GM12801 (cell line): ENCODE measurements around the gene BRICD5.

Source experiments
- CTCF ChIP-seq: IDR thresholded peaks from one replicate; pipeline ENCODE4 v1.5.1; 2011; ENCODE audit warnings: control low read depth; ENCODE audit not compliant: insufficient read length; ENCODE audit errors: extremely low read depth

The BRICD5 gene

DNA sequence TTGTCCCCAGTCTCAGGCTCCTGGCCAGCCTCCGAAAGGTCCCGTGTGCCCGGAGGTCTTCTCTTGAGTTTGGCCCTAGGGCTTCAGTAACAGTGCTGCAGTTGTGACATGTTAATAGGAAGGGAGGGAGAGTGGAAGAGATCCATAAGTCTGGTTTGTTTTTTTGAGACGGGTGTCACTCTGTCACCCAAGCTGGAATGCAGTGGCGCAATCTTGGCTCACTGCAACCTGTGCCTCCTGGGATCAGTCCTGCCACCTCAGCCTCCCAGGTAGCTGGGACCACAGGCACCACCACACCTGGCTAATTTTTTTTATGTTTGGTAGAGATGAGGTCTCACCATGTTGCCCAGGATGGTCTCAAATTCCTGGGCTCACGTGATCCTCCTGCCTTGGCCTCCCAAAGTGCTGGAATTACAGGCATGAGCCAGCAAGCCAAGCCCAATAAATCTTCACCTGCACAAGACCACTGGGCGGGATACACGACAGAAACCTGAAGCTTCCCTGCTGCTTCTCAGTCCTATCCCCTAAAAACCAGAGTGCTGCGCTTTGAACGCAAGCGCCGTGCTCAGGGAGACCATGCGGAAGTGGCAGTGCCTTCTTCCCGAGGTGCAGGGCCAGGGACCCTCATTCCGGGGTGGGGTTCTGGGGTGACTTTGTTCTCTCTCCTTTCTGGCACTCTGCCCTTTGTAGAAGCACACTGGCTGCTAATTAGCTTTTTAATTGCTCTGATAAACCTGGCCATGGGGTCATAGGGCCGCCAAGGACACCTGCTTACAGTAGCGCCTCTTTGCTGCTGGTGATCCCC, 44.2 kb downstream of the BRICD5 start:
- TF ChIP-seq CTCF = no peak

GRCh38 chr16:2165861-2166260, 44.8 kb downstream of the BRICD5 start:
- TF ChIP-seq CTCF = no peak

GRCh38 chr16:2163211-2163881, 47.3 kb downstream of the BRICD5 start:
- no peak for TF ChIP-seq CTCF

- no peak for TF ChIP-seq CTCF
These were observed 48.0 kb downstream of the BRICD5 start for GRCh38 chr16:2162676-2163118.

DNA sequence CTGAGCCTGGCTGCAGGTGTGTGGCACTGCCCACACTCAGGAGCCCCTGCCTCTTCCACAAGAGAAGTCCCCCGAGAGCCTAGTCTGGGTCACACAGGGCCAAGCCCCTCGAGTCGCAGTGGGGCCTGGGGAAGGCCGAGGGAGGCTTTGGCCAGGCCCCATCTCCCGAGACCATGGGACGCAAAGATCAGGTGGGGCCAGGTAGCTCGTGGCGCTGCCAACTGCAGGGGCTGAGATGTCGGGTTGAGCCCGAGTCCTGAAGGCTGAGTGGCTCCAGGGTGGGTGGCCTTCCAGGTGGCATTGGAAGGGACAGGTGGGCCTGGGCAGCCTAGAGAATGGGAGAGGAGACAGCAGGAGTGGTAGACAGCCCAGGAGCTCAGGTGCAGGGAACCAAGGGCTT, 48.8 kb downstream of the BRICD5 start:
- no peak for TF ChIP-seq CTCF

DNA sequence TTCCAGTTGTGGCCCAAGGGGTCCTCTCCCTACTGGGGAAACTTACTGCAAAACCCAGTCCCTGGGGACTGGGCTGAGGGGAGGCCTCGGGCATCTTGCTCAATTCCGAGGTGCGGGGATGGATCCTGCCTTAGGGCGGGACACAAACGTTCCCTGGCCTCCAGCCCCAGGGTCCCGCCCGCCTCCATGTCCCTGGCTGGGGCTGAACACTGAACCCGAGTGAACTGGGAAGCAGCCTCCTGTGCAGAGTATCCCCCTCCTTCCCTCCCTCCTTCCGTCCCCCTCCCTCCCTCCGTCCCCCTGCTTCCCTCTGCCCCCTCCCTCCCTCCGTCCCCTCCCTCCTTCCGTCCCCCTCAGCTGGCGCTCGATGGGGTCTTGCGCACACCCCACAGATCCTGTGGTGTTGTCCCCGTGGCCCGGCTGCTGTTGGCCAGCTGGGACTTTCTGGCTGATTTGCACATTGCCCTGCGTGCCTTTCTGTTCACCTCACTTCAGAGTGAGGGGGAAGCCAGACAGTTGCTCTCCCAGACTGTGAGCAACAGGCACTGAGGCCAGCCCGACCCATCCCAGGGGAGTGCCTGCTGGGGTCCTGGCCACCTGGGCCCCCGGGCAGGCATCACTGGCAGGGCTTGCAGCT, 49.6 kb downstream of the BRICD5 start:
- no peak for TF ChIP-seq CTCF
